ENCODE data around the gene MPIG6B.
A peak's percentile ranks its signal among the peaks of the same experiment; 100 is the strongest.

MPIG6B gene

DNA sequence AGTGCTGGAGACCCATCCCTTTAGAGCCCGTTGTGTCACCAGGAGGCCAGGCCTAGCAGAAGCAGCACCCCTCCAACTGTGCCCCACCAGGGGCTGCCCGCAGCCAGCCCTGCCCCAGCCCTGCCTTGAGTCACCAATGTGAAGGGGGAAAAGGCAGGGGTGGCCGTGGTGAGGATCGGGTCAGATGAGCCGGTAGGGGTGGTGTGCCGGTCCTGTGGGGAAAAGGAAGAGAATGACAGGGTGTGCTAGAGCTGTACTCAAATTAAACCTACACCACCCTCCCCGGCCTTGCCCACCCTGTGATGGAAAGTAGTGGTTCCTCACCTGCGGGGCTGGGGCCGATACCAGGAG is 42.4 kb downstream of the MPIG6B start:
- no peak for DNase-seq (ENCODE audit: low read depth in 3 of 3, low spot score in 1 of 3)

DNA sequence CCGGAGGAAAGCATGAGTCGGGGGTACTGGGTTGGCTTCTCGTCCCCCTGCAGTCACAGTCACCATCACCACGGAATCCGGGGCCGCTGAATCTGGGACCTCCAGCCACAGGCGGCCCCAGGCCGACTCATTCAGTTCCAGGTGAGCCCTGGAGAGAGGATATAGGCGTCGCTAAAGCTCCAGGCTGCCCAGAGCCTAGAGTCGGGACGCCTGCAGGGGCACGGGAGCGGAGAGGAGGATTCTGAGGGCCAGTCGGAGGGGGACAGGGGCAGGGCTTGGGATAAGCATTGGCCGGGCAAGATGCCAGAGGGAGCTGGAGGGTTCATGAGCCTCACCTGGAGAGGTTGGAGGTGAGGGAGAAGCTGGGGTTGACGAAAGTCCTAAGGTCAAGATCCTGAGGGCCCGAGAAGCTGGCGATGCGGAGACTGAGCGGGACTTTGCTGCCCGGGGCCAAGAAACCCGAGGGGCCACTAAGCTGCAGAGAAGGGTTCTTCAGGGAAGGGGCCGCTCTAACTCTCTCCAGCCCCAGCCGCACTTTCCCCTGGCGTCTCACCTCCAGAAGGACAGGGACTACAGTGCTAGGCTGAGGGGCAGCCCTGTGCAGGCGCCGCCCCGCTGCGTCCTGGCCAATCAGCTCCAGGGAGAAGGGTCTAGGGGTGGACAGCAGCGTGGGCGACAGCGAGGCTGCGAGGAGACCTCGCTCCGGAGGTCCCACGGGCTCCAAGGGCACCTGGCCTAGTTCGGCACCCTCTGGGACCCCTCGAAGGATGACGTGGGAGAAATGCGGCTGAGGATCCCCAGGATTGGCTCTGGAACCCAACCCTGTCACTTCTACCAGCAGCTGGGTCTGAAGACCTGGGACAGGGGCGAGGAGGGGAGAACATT is 43.0 kb downstream of the MPIG6B start:
- no peak for DNase-seq (ENCODE audit: low read depth in 3 of 3, low spot score in 1 of 3)

DNA sequence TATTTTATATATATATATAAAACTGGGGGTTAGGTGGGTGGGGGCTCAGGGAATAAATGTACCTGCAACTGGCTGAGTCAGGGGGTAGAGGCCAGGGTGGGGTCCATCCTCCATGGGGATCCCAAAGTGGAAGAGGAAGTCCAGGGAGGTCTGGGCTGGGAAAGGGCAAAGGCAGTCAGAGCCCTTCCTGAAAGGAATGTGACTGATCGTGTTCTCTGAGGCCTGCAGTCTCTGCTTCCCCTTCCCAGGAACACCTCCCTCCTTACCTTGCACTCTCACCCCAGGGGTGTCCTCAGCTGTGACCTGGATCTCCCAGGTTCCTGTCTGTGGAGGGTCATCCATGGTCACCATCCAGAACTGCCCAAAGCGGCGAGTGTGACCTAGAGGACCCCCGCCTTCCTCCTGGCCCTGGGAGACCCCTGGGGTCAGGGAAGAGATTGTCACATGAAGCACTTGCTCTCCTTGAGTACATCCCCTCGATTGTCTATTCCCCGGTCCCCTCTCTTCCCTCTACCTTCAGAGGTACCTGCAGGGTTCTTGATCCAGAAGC is 44.0 kb downstream of the MPIG6B start:
- DNase-seq (ENCODE audit: low read depth in 3 of 3, low spot score in 1 of 3): no peak

DNA sequence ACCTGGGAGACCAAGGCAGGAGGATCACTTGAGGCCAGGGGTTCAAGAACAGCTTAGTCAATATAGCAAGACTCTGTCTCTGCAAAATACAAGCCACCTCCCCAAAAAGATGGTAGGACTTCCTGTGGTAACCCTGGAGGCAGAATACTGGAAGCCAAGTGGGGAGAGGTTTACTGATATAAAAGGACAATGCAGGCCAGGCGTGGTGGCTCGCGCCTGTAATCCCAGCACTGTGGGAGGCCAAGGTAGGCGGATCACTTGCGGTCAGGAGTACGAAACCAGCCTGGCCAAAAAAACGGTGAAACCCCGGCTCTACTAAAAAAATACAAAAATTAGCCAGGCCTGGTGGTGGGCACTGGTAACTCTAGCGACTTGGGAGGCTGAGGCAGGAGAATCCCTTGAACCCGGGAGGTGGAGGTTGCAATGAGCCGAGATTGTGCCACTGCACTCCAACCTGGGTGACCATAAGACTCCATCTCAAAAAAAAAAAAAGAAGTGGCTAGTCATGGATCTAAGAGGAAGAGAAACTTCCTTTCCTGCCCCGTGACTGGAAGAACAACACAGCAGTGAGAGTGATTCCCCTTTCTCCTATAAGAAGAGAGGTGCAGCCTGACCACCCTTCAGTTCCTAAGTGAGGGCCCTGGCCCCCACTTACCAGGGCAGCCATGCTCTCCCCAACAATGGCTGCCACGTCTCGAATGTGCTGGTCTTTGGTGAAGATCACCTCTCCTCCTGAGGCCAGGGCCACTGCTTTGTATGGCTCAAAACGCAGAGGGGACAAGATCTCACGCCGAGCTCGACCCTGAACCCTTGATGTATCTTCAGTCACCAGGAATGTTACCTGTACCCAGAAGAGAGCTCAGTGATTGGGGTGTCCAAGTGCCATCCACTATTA is 45.4 kb downstream of the MPIG6B start:
- no peak for DNase-seq (ENCODE audit: low read depth in 3 of 3, low spot score in 1 of 3)

DNA sequence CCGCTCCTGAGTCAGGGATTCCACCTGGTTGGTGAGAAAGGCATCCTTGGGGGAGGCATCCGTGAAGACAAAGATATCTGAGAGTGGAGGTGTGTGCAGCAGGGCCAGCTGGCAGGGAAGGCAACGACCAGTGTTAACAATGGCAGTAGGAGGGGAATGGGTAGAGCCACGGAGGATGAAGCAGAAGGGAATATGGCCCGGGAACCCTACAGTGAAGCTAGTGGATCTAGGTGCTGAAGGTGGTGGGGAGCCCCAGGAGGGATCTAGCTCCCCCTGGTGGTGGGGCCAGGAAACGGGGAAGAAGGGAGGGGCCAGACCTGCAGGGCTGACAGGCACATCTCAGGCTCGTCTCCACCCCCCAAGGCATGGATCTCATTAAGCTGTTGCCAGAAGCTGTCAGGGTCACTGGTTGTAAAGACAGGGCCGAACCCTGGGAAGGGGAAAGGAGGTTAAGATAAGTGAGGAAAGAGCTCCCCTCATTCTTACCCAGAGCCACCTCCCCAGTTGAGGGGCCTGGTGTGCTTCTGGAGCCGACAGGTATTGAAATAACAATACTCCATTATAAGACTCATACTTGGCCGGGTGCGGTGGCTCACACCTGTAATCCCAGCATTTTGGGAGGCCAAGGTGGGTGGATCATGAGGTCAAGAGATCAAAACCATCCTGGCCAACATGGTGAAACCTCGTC is 46.7 kb downstream of the MPIG6B start:
- DNase-seq (ENCODE audit: low read depth in 3 of 3, low spot score in 1 of 3): peak; percentile 57 to 68 (median 65)

DNA sequence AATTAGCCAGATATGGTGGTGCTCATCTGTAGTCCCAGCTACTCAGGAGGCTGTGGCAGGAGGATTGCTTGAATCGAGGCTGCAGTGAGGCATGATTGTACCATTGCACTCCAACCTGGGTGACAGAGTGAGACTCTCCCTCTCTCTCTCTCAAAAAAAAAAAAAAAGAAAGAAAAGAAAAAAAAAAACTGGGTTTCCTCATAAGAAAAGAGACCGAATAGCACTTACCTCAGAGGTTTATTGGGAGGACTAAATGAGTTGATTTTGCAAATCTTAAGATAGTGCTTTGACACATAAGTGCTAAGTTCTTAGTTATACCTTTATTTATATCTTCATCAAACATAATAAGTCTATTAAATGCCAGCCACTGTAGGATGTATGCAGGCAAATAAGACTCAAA is 47.7 kb downstream of the MPIG6B start:
- no peak for DNase-seq (ENCODE audit: low read depth in 3 of 3, low spot score in 1 of 3)

DNA sequence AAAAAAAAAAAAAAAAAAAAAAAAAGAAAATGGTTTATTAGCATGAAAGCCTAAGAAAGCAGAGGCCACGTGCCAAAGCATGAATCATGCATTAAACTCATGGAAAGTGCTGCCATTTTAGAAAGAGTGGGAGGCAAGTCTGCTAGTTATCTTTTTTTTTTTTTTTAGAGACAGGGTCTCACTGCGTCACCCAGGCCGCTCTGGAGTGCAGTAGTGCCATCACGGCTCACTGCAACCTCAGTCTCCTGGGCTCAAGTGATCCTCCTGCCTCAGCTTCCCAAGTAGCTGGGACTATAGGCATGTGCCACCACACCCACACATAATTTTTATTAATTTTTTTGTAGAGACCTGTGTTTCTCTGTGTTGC is 48.8 kb downstream of the MPIG6B start:
- no peak for DNase-seq (ENCODE audit: low read depth in 3 of 3, low spot score in 1 of 3)

DNA sequence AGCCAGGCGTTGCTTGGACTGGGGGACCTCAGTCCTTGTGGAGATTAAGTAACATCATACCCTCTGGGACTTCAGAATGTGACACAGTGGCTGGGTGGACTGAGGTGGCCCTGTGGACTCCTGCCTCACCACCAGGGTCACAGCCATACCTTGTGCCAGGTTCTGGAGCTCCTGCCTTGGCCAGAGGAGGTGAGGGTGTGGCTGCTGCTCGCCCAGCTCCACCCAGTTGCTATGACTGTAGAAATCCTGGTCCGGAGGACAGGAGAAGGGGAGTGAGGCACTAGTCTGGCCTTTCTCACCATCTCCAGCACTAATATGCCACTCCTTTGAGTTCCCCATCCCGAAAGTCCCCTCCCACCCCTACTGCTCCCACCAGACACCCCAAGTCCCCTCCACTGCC is 52.0 kb downstream of the MPIG6B start:
- no peak for DNase-seq (ENCODE audit: low read depth in 3 of 3, low spot score in 1 of 3)

DNA sequence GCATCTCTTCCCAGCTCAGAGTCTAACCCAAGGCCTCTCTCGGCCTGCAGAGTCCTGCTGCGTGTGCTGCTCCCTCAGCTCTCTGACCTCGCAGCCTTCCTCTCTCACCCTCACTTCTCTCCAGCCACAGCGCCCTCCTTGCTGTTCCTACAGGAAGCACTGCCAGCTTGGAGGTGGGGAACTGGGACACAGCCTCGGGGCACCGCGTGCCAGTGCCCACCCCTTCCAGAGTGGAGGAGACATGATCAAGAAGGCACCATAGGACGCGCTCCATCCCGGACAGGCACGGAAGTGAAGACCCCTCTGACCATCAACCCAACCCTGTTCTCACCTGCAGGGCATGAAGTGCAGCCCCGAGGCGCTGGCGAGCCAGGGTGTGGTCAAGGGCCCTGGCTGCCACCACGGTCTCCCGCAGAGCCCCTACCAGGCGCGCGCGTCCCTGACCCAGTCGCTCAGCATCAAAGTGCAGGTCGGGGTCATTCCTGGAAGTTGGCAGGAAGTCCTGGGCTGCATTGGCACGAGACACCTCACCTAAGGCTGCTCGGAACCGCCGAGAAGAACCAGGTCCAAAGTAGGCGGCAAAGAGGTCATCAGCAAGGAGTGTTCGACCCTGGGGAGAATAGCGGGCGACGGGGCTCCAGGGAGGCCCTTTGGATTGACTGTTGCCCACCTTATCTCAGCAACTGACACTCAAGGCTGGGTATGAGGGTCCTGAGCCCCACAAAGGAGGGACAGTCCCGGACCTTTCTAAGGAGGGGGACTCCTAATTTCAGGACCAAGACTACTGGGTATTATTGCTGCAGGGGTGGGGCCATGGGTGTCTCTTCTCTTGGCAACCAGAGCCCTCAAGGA is 52.7 kb downstream of the MPIG6B start:
- DNase-seq (ENCODE audit: low read depth in 3 of 3, low spot score in 1 of 3): no peak

Data from stimulated activated CD4-positive, alpha-beta T cell treated with anti-CD3 and anti-CD28 coated beads, TNF-alpha, amount 100 ng/mL, for 1 hour (primary cell).